Pons (tissue), 1 donor: ENCODE measurements around the gene COG3.

ENCODE experiments used
- DNase-seq: peaks from one replicate; pipeline ENCODE4 v3.0.0-alpha.2; 2016; ENCODE audit warnings: low spot score

Gene COG3

GRCh38 chr13:45446181-45446580 lies 18.6 kb upstream of the COG3 start:
- no peak for DNase-seq

GRCh38 chr13:45447050-45447661 lies 17.6 kb upstream of the COG3 start:
- DNase-seq: no peak

- DNase-seq: no peak
Measured at GRCh38 chr13:45448965-45449559, 15.7 kb upstream of the COG3 start.

- DNase-seq: no peak
Measured at GRCh38 chr13:45451282-45451681, 13.5 kb upstream of the COG3 start.

GRCh38 chr13:45454204-45454603 lies 10.5 kb upstream of the COG3 start:
- DNase-seq: no peak

GRCh38 chr13:45456196-45456972 lies 8.4 kb upstream of the COG3 start:
- DNase-seq: no peak

- DNase-seq: no peak
Measured at GRCh38 chr13:45464141-45464686, 525 bp upstream of the COG3 start.

- DNase-seq: no peak
Measured at GRCh38 chr13:45466359-45466758, 1.6 kb downstream of the COG3 start.

- no peak for DNase-seq
Measured at GRCh38 chr13:45468635-45469034, 3.9 kb downstream of the COG3 start.

GRCh38 chr13:45472171-45472705 lies 7.5 kb downstream of the COG3 start:
- DNase-seq: no peak

GRCh38 chr13:45473627-45474026 lies 8.9 kb downstream of the COG3 start:
- no peak for DNase-seq

- DNase-seq: no peak
Measured at GRCh38 chr13:45474584-45475454, 10.1 kb downstream of the COG3 start.

- no peak for DNase-seq
Measured at GRCh38 chr13:45479661-45480060, 14.9 kb downstream of the COG3 start.

GRCh38 chr13:45481688-45482087 lies 16.9 kb downstream of the COG3 start:
- DNase-seq: no peak

- DNase-seq: no peak
Measured at GRCh38 chr13:45482571-45483173, 17.9 kb downstream of the COG3 start.

- no peak for DNase-seq
Measured at GRCh38 chr13:45487604-45488003, 22.9 kb downstream of the COG3 start.

- DNase-seq: no peak
Measured at GRCh38 chr13:45490068-45490467, 25.3 kb downstream of the COG3 start.

- no peak for DNase-seq
Measured at GRCh38 chr13:45492538-45492937, 27.8 kb downstream of the COG3 start.

GRCh38 chr13:45496942-45497341 lies 32.2 kb downstream of the COG3 start:
- DNase-seq: no peak

- peak; percentile 60 for DNase-seq
Measured at GRCh38 chr13:45500492-45501174, 35.9 kb downstream of the COG3 start.

- no peak for DNase-seq
Measured at GRCh38 chr13:45501175-45501526, 36.4 kb downstream of the COG3 start.
